AML-193 (cell line): ENCODE results near the gene SLC4A2.
A peak's percentile ranks its signal among the peaks of the same experiment; 100 is the strongest.

ENCODE experiments used
- DNase-seq, 2 experiments: peaks; one replicate each; lab custom pipeline; 2025; lab: John Stamatoyannopoulos, UW

The SLC4A2 gene

DNA sequence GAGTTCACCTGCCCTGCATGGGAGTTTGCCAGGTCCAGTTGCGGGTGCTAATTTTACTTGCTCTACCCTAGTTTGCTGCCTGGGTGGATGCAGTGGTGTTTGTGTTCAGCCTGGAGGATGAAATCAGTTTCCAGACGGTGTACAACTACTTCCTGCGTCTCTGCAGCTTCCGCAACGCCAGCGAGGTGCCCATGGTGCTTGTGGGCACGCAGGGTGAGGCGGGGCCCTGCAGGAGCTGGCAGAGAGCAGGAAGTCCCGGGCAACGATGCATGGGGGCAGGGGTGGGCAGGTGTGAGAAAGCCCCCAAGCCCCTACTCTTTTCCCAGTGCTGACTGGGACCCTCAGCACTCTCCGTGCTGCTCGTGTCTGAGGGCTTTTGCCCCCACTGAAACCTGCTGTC lies 58.2 kb downstream of the SLC4A2 start:
- no peak for DNase-seq

DNA sequence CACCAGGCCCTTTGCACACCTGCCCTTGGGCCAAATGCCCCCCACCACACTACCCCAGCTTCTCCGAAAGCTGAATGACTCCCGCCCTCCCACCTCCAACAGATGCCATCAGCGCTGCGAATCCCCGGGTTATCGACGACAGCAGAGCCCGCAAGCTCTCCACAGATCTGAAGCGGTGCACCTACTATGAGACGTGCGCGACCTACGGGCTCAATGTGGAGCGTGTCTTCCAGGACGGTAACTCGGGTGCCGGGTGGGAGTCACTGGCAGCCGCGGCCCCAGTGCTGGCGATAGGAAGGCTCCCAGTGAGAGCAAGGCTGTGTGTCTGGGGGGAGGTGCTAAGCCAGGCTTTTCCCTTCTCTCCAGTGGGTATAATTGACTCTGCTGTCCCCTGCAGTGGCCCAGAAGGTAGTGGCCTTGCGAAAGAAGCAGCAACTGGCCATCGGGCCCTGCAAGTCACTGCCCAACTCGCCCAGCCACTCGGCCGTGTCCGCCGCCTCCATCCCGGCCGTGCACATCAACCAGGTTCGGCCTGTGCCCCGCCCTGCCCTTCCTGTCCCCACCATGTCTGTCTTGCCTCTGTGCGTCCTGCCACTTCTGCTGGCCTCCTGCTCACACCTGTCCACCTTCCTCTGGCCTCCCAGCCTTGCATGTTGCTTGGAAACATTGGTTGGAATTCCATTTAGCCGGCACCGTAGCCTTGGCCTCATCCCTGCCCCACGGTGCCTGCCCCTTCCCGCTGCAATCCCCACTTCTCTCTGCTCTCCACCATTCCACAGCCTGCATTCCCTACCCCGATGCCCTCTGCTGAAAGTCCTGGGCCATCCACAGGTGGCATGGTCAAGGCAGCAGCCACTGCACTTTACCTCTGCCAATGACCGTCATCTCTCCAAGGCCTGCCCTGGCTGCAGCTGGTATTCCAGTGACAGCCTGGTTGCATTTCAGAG lies 59.0 kb downstream of the SLC4A2 start:
- DNase-seq: no peak

DNA sequence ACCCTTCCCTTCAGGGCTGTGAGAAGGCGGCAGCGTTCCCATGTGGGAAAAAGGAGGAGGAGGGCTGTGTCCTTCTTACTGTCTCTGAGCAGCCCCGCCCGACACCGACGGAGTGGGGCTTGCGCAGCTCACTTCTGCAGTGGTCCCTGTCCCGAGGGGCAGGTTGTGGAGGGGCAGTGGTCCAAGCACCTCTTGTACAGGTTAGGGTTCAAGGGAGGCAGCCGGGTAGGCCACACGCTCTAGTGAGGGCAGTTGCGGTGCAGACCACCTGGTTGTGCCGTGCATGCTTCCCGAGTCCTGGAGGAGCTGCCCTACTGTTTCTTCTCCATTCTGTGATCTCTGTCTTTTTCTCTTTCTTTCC lies 59.6 kb downstream of the SLC4A2 start:
- no peak for DNase-seq

DNA sequence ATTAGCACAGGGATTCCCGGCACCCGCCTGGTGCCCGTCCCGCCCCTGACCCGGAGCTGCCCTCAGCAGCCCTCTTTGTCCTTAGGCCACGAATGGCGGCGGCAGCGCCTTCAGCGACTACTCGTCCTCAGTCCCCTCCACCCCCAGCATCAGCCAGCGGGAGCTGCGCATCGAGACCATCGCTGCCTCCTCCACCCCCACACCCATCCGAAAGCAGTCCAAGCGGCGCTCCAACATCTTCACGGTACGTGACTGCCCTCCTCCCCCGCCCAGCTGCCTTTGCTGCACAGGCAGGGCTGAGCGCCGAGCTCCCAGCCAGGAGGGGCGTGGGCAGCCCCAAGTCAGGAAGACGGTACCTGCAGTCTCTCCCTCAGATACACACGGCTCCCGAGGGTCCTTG lies 60.5 kb downstream of the SLC4A2 start:
- DNase-seq: no peak

DNA sequence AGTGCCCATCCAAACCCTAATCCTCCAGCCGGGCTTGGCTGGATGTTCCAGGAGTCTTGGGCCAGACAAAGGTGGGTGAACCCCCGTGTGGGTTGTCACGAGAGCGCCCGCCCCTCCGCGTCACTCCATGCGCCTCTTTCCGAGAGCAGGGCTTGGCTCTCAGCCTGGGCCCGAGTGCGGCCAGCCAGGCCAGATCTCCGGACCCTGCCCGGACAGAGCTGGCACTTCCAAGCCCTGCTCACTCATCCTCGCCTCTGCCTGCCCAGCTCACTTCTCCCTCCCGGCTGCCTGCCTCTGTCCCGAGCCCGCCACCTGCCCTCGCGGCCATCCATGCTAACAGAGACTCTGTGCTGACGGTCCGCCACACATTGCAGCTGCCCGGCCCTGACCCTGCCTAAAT lies 61.5 kb downstream of the SLC4A2 start:
- no peak for DNase-seq

DNA sequence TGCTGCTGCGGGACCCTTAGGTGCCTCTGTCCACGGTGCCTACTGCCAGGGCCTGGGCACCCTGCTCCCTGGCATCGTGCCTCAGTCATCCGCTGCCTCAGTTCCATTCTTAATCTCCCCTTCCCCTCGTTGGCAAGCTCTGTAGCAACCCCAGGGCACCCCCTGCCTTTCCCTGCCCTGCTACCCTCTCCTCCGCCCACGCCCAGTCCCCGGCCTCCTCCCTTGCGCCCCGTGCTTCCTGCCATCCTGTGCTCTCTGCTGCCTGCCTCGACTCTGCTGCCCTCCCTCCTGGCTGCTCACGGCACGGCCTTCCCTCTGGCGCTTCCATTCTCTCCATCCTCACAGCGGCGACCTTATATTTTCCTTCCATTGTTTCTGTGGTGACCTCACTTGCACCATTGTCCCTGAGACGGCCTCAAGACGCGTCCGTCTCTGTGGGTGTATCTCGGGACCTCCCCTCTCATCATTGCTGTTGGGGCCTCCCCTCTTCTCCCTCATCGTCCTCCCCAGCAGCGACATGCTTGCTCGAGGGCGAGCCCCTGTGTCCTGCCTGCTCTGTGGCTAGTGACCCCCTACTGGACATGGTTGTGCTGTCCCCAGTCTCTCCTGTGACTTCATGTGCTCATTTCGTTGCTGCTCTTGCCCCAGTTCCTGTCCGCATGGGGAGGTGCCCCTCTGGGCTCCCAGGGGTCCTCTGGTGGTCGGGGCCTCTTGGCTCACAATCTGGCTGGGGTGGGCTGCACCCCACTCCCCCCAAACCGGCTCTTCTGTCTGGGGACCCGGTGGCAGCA lies 62.2 kb downstream of the SLC4A2 start:
- no peak for DNase-seq

DNA sequence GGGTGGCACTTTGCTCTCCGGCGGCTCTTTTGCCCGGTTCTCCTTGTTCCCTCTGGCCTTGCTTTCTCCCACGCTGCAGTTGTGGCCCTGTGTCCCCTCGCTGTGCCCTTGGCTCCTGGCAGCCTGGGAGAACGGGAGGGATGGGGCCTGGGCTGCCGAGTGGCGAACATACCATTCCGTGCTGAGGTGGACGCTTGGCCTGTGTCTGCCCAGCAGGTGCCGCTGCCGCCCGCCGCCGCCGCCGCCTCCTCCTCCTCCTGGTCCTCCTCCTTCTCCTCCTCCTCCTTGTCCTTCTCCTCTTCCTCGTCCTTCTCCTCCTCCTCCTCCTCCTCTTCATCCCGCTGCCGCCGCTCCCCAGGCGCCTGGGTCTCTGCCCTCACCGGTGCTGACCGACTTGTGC lies 62.9 kb downstream of the SLC4A2 start:
- no peak for DNase-seq

DNA sequence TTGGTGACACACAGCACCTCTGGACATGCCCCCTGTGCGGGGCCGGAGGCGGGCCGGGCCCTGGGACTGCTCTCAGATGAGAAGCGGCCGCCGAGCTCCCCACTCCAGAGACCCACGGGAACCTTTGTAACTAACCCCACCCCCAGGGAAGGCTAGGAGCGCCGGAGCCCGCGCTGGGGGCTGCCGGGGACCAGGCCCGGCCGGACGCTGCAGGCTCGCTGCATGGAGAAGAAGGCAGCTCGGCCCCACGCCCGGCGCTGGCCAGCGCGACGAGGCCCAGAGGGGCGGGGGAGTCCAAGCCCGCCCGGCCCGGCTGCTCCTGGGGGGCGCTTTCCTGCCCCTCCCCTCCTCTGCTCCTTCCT lies 63.4 kb downstream of the SLC4A2 start:
- DNase-seq: no peak

DNA sequence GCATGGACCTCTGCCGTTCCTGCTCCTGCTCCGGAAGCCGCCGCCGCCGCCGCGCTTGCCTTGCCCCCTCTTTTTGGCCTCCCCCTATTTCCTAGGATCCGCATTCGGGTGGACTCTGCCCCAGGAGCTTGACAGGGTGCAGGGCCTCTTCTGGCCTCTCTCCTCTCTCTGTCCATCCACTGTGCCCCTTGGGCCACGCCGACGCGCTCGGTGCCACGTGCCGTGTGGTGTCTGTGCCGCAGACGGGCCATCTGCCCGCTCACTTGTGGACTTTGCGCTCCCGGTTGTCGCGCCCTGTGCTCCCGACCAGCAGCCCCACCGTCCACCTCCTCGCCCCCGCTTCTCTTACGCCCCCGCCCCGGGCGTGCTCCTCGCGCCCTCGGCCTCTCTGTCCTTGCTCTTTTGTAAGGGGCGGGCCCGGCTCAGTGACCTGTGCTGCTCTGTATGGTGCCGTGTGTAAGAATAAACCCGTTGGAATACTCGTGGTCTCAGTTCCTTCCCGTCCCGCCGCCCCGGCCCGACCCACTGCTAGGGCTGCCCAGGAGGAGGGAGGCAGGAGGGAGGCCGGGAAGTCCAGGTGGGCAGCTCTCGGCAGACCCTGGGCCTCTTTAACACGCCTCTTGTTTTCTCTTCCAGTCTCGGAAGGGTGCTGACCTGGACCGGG lies 63.9 kb downstream of the SLC4A2 start:
- DNase-seq: no peak

DNA sequence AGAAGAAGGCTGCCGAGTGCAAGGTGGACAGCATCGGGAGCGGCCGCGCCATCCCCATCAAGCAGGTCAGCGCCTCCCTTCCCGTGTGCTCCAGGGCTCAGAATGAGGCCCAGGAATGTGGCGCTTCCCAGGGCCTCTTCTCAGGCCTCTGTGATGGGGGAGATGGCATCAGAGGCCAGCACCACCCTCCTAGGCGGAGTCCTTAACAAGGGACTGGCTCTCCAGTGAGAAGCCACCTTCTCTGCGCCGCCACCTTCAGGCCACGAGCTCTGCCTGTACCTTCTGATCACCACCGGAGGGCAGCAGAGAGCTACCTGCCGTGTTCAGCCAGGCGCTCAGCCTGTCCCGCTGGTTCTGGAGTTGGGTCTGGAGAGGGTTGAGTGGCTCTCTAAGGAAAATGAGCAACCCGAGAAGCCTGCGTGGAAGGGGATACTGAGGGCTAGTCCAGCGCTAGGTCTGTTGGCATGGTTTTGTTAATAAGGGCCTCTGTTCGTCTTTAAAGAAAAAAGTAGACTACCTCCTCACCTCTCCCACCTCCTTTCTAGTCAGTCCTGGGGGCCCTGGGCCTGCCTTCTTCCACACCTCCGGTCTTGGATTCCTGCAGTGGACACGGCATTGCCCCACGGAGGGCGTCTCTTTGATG lies 64.6 kb downstream of the SLC4A2 start:
- DNase-seq: peak; percentile 41 to 48

DNA sequence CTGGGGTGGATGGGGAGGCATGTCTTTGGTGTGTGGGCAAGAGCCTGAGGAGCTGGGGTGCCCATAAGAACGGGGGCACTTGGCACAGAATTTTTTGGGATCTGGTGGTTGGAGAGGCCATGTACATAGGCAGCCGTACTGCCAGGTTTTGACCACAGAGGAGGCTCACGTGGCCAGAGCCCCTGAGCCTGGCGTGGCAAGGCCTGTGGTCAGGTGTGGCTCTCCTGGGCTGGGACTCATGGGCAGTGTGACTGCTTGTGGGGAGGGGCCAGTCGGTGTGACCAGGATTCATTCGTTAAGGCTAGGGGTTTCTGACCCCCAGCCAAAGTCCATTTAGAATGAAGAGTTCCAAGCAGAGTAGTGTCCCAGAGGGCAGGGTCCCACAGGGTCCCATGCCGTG lies 65.1 kb downstream of the SLC4A2 start:
- DNase-seq: no peak

DNA sequence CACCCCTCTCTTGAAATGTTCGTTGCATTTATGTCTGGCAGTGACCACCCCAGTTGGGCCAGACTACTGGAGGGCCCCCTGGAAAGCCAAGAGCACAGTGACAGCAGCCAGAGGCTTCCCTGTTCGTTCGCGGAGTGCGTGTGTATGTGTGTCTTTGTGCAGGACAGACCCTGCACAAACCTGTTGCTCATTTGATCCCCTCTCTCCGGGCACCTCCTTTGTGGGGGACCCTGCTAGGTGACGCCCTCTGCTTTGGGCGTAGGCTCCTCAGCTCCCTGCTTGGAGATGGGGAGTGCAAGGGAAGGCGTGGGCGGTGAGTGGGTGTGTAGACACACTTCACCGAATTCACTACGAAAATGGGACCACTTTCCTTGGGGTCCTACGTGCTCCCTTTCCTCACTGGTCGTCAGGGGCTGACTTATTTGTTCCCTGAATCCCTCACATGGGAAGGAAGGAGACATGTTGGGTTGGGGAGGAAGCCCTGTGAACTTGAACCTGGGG lies 65.6 kb downstream of the SLC4A2 start:
- no peak for DNase-seq

DNA sequence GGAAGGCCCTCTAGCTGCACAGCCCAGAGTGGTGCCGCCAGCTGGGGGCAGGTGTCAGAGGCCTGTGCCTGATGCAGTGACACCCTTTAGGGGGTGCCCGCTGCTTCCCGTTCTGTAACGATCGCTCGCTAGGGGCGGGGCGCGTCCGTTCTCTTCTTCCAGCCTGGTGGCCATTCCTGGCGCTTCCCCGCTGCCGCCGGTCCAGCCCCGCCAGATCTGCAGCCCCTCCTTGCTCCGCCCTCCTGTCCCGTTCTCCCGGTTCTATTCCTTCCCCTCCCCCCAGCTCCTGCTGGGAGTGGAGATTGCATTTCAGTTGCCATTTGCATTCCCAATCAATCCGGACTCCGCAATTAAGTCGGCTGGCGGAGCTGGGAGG lies 66.1 kb downstream of the SLC4A2 start:
- no peak for DNase-seq

DNA sequence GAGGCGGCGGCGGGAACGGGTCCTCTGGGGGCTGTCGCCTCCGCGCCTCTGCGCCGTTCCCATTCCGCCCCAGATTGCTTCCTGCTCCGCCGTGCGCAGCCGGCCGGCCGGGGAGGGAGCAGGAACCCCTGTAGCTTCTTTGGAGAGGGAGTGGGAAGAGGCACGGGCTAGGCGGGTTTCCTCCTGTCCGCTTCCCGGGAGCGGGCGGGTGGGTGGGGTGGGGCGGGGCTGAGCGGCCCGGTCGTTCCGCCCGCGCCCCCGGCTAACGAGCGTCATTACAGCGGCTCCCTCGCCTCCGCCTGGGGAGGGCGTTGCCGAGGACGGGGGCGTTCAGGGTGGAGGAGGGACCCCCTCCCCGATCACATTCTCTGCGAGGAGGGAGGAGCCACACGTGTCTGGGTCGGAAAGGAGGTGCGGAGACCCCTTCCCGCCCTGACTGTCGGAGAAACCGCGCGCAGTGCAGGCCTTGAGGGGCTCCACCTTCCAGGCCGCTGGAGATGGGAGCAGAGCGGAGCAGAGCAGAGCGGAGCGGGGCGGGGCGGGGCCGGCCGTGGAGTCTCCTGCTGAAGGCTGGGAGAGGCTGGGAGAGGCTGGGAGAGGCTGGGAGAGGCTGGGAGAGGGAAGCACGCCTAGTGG lies 66.6 kb downstream of the SLC4A2 start:
- DNase-seq: no peak
